Spleen (tissue), 11 donors: ENCODE measurements around the gene C6orf141. TPM values are rescaled to one million over a fixed set of nuclear protein-coding genes. Genes with fewer than 3 reads are reported as not detected.

Experiments
- DNase-seq: peaks from one replicate; pipeline ENCODE4 v3.0.0-alpha.2; 2020
- H3K27ac ChIP-seq, 8 donors: fragments of 200-600 bp; sonication (generic) in 7 of 8; 1 replicate in 4 of 8; 2 replicates in 4 of 8; pipeline versions ENCODE4 v1.5.0 to v1.8.0; 2016 to 2021; ENCODE audit warnings: inconsistent platforms in 4 of 8, mild to moderate bottlenecking in 4 of 8, moderate library complexity in 1 of 8
- H3K27me3 ChIP-seq, 7 donors: fragments of 200-600 bp; sonication (generic) in 6 of 7; replicated peaks in 1 of 7; 1 replicate in 4 of 7; 2 replicates in 3 of 7; pipeline versions ENCODE4 v1.5.0 to v1.8.0; 2016 to 2021; ENCODE audit warnings: inconsistent platforms in 3 of 7, mild to moderate bottlenecking in 1 of 7
- H3K36me3 ChIP-seq, 6 donors: fragments of 200-600 bp; sonication (generic) in 5 of 6; 1 replicate in 4 of 6; 2 replicates in 2 of 6; pipeline versions ENCODE4 v1.5.0 to v1.8.0; 2016 to 2021; ENCODE audit warnings: inconsistent platforms in 2 of 6
- H3K4me1 ChIP-seq, 6 donors: fragments of 200-600 bp; sonication (generic) in 5 of 6; 1 replicate in 3 of 6; 2 replicates in 3 of 6; pipeline versions ENCODE4 v1.5.0 to v1.8.0; 2016 to 2021; ENCODE audit warnings: inconsistent platforms in 3 of 6
- H3K4me3 ChIP-seq, 8 donors: fragments of 200-600 bp; sonication (generic) in 7 of 8; 1 replicate in 4 of 8; 2 replicates in 4 of 8; pipeline versions ENCODE4 v1.5.0 to v1.8.0; 2016 to 2021; ENCODE audit warnings: inconsistent platforms in 4 of 8, mild to moderate bottlenecking in 4 of 8, moderate library complexity in 2 of 8
- H3K9me3 ChIP-seq, 8 donors: fragments of 200-600 bp; sonication (generic) in 7 of 8; 1 replicate in 4 of 8; 2 replicates in 4 of 8; pipeline versions ENCODE4 v1.5.0 to v1.8.0; 2016 to 2021; ENCODE audit warnings: inconsistent platforms in 4 of 8
- CTCF ChIP-seq, 11 experiments: fragments of 200-600 bp in 7 of 11; fragments of 450-650 bp in 4 of 11; sonication (generic) in 4 of 11; IDR thresholded peaks in 8 of 11; conservative IDR thresholded peaks in 3 of 11; 1 replicate in 7 of 11; 2 replicates in 4 of 11; pipeline versions ENCODE4 v1.4.0 to v1.8.0; 2016 to 2021; ENCODE audit warnings: antibody characterized with exemption in 11 of 11, inconsistent platforms in 4 of 11, mild to moderate bottlenecking in 1 of 11
- POLR2A ChIP-seq, 3 donors: fragments of 450-650 bp; IDR thresholded peaks; one replicate each; pipeline ENCODE4 v1.5.1; 2017; ENCODE audit warnings: antibody characterized with exemption in 3 of 3, mild to moderate bottlenecking in 1 of 3
- POLR2AphosphoS5 ChIP-seq, 3 donors: sonication (generic); formaldehyde crosslinking; IDR thresholded peaks; one replicate each; pipeline ENCODE4 v1.5.1; 2017; ENCODE audit warnings: antibody characterized with exemption in 3 of 3
- WGBS, 5 donors: extraction: QIAGEN DNeasy Blood & Tissue Kit in 3 of 5; methylation state at CpG; one replicate each; pipeline versions ENCODE4 v1.1.5 to v1.1.7; 2013 to 2018; 5-methylcytosine and 5-hydroxymethylcytosine counted together
- intact Hi-C: fragments of 100-400 bp; cut with DNase I; formaldehyde crosslinking; loops from one replicate; pipeline ENCODE4 v1.15.0; 2023; ENCODE audit warnings: low total_unique reads
- polyA plus RNA-seq, 3 donors: library from polyadenylated mRNA; stranded (reverse); fragments of 200-250 nt; gene quantifications; one replicate each; pipeline ENCODE4 v1.2.1, GENCODE V29; 2013
- total RNA-seq, 7 donors: library from RNA; depleted of rRNA in 3 of 7; stranded (reverse); fragments of >200 nt in 3 of 7; fragmentation: NEBNext Ultra II Directional in 4 of 7; extraction: Animal tissue kit (Norgen Biotek cat#: 25700) in 4 of 7; gene quantifications; one replicate each; pipeline versions ENCODE4 v1.1.0 to v1.2.1, GENCODE V29; 2016 to 2021
- donor health status: healthy with polysubstance abuse.
- donor health status: DM: no; HTN: no; CAD: no; lungs with moderate emphysema.
- donor health status: DM: no; HTN: no; CAD: no.
- donor health status: Bipolar disorder and iron deficiency.
- donor health status: healthy.
- donor health status: DM: no; HTN: no; CAD: no.
- donor health status: DM: yes; HTN: yes; CAD: no.

Gene C6orf141
- total and polyA plus RNA-seq, 10 donors = 0.12 TPM; not detected in 9

DNA sequence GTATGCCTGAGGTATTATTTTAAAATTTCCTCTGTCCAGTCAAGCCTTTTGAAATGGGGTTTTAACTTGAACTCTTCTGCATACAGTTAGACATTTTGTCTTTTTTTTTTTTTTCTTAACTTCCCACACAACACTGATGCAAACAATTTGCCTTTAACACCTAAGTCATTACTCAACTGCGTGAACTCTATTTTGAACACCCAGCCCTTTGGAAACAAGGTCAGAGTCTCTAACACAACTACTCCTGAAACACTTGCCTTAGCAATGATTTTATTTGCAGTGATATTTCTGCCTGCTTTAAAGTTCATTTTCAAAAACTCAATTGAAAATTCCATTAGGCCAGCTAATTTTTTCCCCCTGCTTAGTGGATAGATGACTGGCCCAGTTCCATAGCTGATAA lies 26.6 kb upstream of the C6orf141 start:
- no peaks in the 10 kb centered on the region for H3K36me3 ChIP-seq
- H3K9me3 ChIP-seq = no peaks in the 10 kb centered on the region
- H3K27me3 ChIP-seq = peaks cover 0 to 8% (median 0%) of the 10 kb centered on the region in 7 donors
- no peaks in the 10 kb centered on the region for H3K4me1 ChIP-seq
- WGBS, 5 donors = 90 to 97% (median 92%) methylated on average over 1 of the region's 1 CpG
- intact Hi-C loops = no loop called here
- no peak overlapping the region for H3K4me3 ChIP-seq
- TF ChIP-seq POLR2A (IDR thresholded peaks at IDR 0.05) = no peak
- TF ChIP-seq CTCF (IDR thresholded peaks at IDR 0.05 in 8 of 11, conservative IDR thresholded peaks at IDR 0.05 in 3 of 11) = no peak
- DNase-seq = no peak
- H3K27ac ChIP-seq = no peak overlapping the region

DNA sequence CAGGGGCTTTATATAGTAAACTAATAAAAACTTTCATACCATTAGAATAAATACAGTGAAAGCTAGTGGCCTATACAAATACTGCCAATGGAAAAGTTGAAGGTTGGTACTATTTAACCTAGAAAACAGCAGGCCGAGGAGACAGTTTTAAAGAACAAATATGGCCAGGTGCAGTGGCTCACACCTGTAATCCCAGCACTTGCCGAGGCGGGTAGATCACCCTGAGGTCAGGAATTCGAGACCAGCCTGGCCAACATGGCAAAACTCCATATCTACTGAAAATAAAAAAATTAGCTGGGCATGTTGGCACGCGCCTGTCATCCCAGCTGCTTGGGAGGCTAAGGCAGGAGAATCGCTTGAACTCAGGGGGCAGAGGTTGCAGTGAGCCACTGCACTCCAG lies 25.9 kb upstream of the C6orf141 start:
- no peak for DNase-seq
- Histone ChIP-seq H3K9me3 (no peaks in the 10 kb centered on the region), H3K4me3 (no peak overlapping the region), H3K4me1 (no peaks in the 10 kb centered on the region), H3K36me3 (no peaks in the 10 kb centered on the region), H3K27ac (no peak overlapping the region), H3K27me3 (peaks cover 0 to 8% (median 0%) of the 10 kb centered on the region in 7 donors)
- WGBS, 5 donors = 84 to 91% (median 91%) methylated on average over 7 of the region's 7 CpGs
- intact Hi-C loops = no loop called here
- TF ChIP-seq CTCF (IDR thresholded peaks at IDR 0.05 in 8 of 11, conservative IDR thresholded peaks at IDR 0.05 in 3 of 11) (no peak), POLR2A (IDR thresholded peaks at IDR 0.05) (no peak), POLR2AphosphoS5 (IDR thresholded peaks at IDR 0.05) (no peak)

DNA sequence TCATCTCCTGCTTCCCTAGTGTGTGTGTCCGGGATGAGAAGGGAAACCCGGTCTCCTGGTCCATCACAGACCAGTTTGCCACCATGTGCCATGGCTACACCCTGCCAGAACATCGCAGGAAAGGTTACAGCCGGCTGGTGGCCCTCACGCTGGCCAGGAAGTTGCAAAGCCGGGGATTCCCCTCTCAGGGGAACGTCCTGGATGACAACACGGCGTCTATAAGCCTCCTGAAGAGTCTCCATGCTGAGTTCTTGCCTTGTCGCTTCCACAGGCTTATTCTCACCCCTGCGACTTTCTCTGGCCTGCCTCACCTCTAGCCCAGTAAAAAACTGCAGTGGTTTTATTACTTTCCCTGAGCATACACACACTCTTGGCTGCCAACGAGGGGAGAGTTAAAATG lies 23.9 kb upstream of the C6orf141 start:
- Histone ChIP-seq H3K9me3 (no peaks in the 10 kb centered on the region), H3K4me1 (no peaks in the 10 kb centered on the region), H3K36me3 (no peaks in the 10 kb centered on the region), H3K27me3 (peaks cover 0 to 8% (median 0%) of the 10 kb centered on the region in 7 donors), H3K27ac (no peak overlapping the region), H3K4me3 (no peak overlapping the region)
- intact Hi-C loops = no loop called here
- 64 to 91% (median 75%) methylated on average over 8 to 12 of the region's 12 CpGs for WGBS, 5 donors
- TF ChIP-seq POLR2AphosphoS5 (IDR thresholded peaks at IDR 0.05) = no peak
- TF ChIP-seq POLR2A (IDR thresholded peaks at IDR 0.05) = no peak
- no peak for TF ChIP-seq CTCF (IDR thresholded peaks at IDR 0.05 in 8 of 11, conservative IDR thresholded peaks at IDR 0.05 in 3 of 11)
- no peak for DNase-seq

DNA sequence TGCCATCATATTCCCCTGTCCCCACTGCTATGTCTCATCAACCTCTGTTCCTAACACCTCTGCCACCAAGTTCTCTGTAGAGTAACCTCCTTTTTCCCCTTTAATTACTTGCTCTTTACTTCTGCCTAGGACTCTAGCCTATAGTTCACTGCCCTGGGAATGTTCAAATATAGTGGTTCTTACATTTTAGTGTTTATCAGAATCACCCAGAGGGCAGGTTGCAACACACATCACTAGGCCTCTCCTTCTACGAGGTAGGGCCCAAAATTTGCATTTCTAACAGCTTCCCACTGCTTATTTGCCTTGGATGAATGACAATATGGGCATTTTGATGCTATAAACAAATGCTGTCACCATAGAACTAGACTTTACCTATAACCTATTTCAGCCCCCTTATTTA lies 23.1 kb upstream of the C6orf141 start:
- H3K27ac ChIP-seq = no peak overlapping the region
- no peak overlapping the region for H3K4me3 ChIP-seq
- peaks cover 0 to 8% (median 0%) of the 10 kb centered on the region in 7 donors for H3K27me3 ChIP-seq
- no peaks in the 10 kb centered on the region for H3K4me1 ChIP-seq
- 45 to 71% (median 68%) methylated on average over 1 of the region's 1 CpG for WGBS, 5 donors
- H3K36me3 ChIP-seq = no peaks in the 10 kb centered on the region
- intact Hi-C loops = no loop called here
- H3K9me3 ChIP-seq = no peaks in the 10 kb centered on the region
- no peak for TF ChIP-seq POLR2AphosphoS5 (IDR thresholded peaks at IDR 0.05)
- no peak for TF ChIP-seq CTCF (IDR thresholded peaks at IDR 0.05 in 8 of 11, conservative IDR thresholded peaks at IDR 0.05 in 3 of 11)
- no peak for TF ChIP-seq POLR2A (IDR thresholded peaks at IDR 0.05)
- no peak for DNase-seq
